ENCODE measurements around the gene HES5.

Gene HES5

GRCh38 chr1:2532485-2533160 is 2.6 kb upstream of the HES5 start:
- no peak for DNase-seq (ENCODE audit: low read depth in 1 of 2, low spot score in 1 of 2)

GRCh38 chr1:2530513-2531361 is 674 bp upstream of the HES5 start:
- DNase-seq (ENCODE audit: low read depth in 1 of 2, low spot score in 1 of 2), result no peak

DNA sequence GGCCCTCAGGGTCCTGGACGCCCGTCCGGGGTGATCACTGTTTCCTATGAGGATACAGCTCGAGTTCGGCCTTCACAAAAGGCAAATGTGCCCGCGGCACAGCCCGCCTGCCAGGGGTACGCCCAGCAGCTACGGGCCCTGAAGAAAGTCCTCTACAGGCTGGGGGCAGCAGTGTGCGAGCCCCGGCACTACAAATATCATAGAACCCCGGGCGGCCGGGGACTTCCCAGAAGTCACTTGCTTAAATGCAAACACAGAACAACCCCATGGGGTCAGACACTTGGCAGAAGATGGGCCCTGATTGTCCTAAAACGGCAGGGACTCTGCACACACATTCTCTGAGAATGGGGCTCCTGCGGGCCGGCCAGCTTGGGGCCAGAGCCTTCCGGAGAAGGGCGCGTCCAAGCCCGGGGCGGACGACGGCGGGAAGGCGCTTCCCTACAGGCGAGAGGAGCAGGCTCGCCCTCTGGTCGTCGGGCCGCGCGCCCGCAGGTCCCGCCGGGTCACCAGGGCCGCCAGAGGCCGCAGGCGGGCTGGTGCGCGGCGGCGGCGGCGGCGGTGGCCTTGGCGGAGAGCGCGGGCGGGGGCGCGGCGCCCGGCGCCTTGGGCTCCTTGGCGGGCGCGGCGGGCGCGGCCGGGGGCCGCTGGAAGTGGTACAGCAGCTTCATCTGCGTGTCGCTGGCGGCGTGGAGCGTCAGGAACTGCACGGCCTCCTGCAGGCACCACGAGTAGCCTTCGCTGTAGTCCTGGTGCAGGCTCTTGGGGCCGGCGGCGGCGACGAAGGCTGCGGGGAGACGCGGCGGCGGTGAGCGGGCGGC is 888 bp downstream of the HES5 start:
- peak in 1 of 2 donors; percentile 43 for DNase-seq (ENCODE audit: low read depth in 1 of 2, low spot score in 1 of 2)

DNA sequence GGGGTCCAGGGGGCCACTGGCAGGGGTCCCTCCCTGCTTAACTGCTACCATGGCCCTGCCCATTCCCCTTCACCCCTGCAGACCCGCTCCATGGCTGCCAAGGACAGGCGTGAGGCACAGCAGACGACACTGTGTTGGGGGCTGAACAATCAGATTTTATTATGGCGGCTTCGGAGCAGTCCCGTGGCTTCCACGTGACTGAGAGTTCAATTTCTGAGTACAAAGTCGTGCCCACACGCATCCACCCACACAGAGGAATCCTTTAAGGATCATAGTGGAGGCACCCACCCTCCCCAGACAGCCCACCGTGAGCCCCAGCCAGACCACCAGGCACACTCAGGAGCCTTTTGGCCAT is 1.5 kb downstream of the HES5 start:
- DNase-seq (ENCODE audit: low read depth in 1 of 2, low spot score in 1 of 2), result no peak

DNA sequence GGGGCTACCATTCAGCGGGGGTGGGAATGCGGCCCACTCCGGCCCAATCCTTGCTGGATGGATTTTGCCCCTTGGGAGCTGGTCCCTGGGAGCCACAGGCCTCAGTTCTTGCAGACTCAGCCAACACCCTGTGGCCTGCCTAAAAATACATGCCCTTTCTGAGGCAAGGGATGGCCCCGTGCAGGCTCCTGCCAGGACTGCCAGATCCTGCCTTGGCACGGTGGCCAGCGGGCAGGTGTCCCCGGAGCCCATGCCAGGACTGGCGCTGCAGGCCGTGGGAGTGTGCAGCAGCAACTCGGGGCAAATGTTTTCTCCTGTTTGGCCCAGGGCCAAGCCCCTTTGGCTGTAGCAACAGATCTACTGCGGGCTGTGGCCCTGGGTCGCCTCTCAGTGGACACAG is 2.0 kb downstream of the HES5 start:
- DNase-seq (ENCODE audit: low read depth in 1 of 2, low spot score in 1 of 2), result no peak

- no peak for DNase-seq (ENCODE audit: low read depth in 1 of 2, low spot score in 1 of 2)
These were observed 2.6 kb downstream of the HES5 start for GRCh38 chr1:2527556-2527860.

DNA sequence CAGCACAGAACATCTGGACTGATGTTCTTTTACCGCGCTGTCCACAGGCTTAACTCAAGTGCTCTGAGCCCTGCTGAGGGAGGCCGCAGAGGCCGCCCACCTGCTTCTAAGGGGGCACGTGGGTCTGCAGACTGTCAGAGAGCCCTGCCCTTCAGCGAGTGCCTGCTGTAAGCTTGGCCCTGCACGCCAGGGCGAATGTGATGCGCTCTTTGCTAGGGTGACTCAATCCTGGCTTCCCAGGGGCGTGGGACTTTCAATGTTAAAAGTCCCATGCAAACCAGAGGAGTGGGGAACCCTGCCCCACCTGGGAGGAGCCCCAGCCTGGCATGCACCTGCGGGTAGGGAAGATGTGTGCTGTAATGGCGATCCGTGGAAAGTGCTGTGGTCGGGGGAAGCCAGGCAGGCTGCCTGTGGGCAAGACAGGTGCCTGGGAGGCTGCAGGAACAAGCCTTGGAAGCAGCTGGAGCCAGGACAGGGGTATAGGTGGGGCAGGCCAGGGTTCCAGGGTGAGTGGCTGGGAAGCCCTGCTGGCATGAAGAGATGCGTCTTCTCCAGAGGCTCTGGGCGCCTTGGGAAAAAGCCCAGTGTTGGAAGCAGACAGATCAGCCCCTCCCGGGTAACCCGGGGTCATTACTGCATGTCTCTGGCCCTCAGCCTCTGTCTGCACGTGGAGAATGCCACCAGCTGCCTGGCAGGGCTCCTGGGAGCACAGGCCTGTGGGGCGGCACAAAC is 3.1 kb downstream of the HES5 start:
- DNase-seq (ENCODE audit: low read depth in 1 of 2, low spot score in 1 of 2), result peak in 1 of 2 donors; percentile 44

DNA sequence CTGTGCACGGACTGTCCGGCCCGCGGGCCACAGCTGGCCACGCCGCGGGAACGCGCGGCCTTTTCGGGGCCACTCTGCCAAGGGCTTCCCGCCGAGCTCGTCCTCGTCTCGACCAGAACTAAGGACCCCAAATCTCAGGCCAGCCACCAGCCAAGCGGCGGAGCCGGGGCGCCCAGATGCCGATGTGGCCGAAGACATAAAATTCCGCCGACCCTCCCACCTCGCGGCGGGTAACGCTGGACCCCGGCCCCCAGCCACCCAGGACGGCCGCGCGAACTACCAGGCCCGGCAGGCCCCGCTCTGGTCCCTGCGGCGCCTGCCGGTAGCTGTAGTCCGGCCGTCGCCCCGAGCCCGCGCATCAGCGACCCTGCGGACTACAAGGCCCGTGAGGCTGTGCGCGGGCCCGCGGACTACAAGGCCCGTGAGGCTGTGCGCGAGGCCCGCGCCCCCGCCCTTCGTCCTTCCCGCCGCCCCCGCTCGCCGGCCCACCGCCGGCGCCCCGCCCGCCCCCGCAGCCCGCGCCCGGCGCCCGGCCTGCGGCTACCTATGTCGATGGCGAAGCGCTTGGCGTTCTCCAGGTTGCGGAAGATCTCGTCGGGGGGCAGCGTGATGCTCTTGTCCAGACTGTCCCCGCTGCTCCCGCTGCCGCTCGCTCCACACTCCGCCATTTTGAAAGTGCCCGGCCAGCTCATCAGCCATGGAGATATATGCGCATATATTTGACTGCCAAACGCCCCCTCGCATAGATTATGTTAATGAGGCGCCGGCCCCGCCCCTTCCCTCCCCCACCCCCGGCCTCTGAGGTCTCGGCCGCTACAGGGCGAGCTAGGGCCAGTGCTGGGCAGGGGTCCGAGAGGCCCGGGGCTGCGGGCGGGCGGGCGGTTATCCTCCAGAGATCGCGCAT is 3.9 kb downstream of the HES5 start, which contains the start of gene PANK4:
TSS of gene PANK4 (minus strand) at position 677 of the 904 bp plus-strand sequence. CDS start at position 668, 9 bp downstream.
- DNase-seq (ENCODE audit: low read depth in 1 of 2, low spot score in 1 of 2), result peak; percentile 78 to 82

DNA sequence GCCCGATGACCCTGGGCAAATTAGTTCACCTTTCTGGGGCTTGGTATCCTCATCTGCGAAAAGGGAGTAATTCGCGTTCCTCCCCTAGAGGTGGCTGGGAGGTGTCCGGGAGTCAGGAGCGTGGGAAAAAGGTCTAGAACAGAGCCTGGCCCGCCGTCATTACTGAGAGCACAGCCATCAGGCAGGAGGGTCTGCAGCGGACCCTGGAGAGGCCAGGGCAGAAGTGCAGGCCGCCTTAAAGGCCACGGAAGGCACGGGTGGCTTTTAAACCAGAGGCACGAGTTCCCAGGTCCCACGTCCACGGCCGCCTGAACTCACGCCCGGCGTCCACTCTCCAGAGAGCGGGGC is 4.5 kb downstream of the HES5 start:
- no peak for DNase-seq (ENCODE audit: low read depth in 1 of 2, low spot score in 1 of 2)

GRCh38 chr1:2523891-2524609 is 6.0 kb downstream of the HES5 start:
- no peak for DNase-seq (ENCODE audit: low read depth in 1 of 2, low spot score in 1 of 2)

DNA sequence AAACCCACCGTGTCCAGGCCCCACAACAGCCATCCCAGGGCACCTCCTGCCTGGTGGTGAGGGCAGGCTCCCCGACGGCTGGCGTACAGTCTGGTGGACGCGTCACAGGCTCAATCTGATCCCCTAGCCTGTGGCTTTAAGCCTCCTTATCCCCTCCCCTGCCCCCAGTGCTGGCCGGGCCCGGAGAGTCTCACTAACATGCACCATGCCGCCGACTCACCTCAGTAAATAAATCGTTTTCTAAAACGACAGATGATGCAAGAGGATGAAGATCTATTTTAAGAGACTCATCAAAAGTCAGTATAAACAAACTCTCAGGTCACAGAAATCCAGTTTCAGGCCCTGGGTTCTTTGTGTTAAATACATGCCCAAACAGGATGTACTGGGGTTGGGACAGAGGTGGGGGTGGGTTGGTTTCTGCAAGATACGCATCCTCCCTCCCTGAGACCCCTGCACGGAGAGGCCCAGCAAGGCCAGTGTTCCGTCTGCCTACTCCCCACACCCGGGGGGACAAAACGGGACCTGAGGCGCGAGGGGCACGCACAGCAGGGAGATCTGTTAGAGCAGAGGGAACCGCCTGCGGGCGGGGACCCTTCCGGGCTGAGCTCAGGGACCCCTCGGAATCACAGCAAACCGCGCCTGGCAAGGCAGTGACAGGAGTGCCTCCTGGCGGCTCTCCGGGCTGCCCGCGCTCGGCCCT is 6.7 kb downstream of the HES5 start:
- no peak for DNase-seq (ENCODE audit: low read depth in 1 of 2, low spot score in 1 of 2)

DNA sequence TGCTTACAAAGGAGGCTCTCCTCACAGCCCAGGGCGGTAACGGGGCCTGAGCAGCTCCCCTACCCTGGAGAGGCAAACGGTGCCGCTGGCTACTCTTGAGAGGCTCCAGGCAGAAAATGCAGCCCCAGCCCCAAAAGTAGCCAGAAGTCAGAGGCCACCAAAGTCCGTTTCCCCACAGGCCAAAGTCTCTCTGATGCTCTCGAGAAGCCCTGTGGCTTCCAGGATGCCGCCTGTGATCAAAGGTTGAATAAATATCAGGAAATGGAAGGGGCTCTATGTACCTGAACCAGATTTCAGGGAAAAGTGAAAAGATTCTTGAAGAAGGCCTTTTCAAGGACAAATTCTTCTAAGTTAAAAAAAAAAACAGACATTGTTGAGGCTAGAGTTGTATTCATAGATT is 7.8 kb downstream of the HES5 start:
- no peak for DNase-seq (ENCODE audit: low read depth in 1 of 2, low spot score in 1 of 2)

GRCh38 chr1:2520806-2521205 is 9.3 kb downstream of the HES5 start:
- no peak for DNase-seq (ENCODE audit: low read depth in 1 of 2, low spot score in 1 of 2)

- no peak for DNase-seq (ENCODE audit: low read depth in 1 of 2, low spot score in 1 of 2)
These were observed 9.9 kb downstream of the HES5 start for GRCh38 chr1:2520206-2520605.

DNA sequence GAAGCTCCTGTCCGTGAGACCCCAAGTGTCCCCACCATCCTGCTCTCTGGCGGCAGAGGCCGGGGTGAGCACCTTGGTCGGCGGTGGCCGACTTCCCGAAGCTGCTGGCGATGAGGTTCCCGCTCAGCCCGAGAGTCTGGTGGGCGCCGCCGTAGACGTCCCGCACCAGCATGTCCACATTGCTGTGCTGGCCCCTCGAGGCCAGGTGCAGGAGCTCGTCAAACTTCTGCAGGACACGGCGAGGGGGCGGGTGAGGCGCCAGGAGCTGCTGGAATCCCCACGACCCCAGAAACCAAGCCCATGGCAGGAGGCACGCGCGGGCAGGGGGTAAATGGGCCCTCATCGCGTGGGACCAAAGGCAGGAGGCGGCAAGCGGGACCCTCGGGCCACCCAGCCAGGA is 10.3 kb downstream of the HES5 start:
- DNase-seq (ENCODE audit: low read depth in 1 of 2, low spot score in 1 of 2), result no peak

DNA sequence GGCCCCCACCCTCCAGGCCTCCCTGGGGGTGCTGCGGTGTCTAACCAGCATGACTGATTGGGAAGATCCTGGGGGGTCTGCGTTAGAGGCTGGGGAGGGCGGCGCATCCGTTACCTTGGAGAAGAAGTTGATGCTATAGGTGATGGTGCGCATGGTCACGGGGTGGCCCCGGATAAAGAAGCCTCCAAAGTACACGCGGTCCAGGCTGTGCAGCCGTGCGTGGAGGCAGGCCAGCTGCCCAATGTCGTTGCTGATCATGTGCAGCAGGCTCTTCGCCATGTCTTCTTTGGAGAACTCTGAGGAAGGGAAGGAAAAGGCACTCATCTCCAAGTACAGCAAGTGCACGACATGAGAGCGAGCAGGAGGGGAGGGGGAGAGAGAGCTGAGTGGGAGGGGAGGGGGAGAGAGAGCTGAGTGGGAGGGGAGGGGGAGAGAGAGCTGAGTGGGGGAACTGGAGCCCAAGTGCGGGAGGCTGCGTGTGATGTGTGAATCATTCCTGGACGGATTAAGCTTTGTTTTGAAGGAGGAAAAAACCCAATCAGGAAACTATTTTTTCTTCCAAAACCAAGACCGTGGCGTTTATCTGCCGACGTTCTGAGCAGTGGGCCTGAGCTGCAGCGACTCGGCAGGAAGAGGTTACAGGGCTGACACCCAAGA is 10.9 kb downstream of the HES5 start:
- no peak for DNase-seq (ENCODE audit: low read depth in 1 of 2, low spot score in 1 of 2)

- DNase-seq (ENCODE audit: low read depth in 1 of 2, low spot score in 1 of 2), result no peak
These were observed 11.5 kb downstream of the HES5 start for GRCh38 chr1:2518528-2518927.

- no peak for DNase-seq (ENCODE audit: low read depth in 1 of 2, low spot score in 1 of 2)
These were observed 12.1 kb downstream of the HES5 start for GRCh38 chr1:2517966-2518365.

- no peak for DNase-seq (ENCODE audit: low read depth in 1 of 2, low spot score in 1 of 2)
These were observed 13.1 kb downstream of the HES5 start for GRCh38 chr1:2516946-2517345.
